H9 (cell line): ENCODE results near the gene C5orf58. TPM values are rescaled to one million over a fixed set of nuclear protein-coding genes. Genes with fewer than 3 reads are reported as not detected.

Experiments
- DNase-seq: peaks from one replicate; pipeline ENCODE4 v3.0.0-alpha.2; 2017
- H2AFZ ChIP-seq: one replicate; pipeline ENCODE4 v1.6.1; 2013; ENCODE audit warnings: mild to moderate bottlenecking, low read length, control low read depth, moderate library complexity
- H2AK5ac ChIP-seq: 2 replicates; pipeline ENCODE4 v1.6.1; 2013; ENCODE audit warnings: low read length, control low read depth, mixed read lengths; ENCODE audit not compliant: insufficient read length
- H2BK120ac ChIP-seq: one replicate; pipeline ENCODE4 v1.6.1; 2013; ENCODE audit warnings: low read depth, mild to moderate bottlenecking, low read length, control low read depth, inconsistent platforms; ENCODE audit not compliant: poor library complexity, severe bottlenecking
- H2BK12ac ChIP-seq: 2 replicates; pipeline ENCODE4 v1.6.1; 2013; ENCODE audit warnings: low read length, control low read depth, mixed read lengths, low read depth; ENCODE audit not compliant: insufficient read length
- H2BK15ac ChIP-seq: 2 replicates; pipeline ENCODE4 v1.6.1; 2013; ENCODE audit warnings: low read depth, low read length, control low read depth
- H2BK20ac ChIP-seq: one replicate; pipeline ENCODE4 v1.6.1; 2013; ENCODE audit warnings: low read depth, mild to moderate bottlenecking, low read length, control low read depth, inconsistent platforms; ENCODE audit not compliant: poor library complexity, severe bottlenecking
- H2BK5ac ChIP-seq: 2 replicates; pipeline ENCODE4 v1.6.1; 2013; ENCODE audit warnings: low read length, control low read depth, mixed read lengths; ENCODE audit not compliant: insufficient read length
- H3K14ac ChIP-seq: 2 replicates; pipeline ENCODE4 v1.6.1; 2013; ENCODE audit warnings: low read length, control low read depth; ENCODE audit not compliant: insufficient read depth
- H3K18ac ChIP-seq: 2 replicates; pipeline ENCODE4 v1.6.1; 2013; ENCODE audit warnings: low read depth, mild to moderate bottlenecking, mixed read lengths, low read length, control low read depth; ENCODE audit not compliant: insufficient read length
- H3K23ac ChIP-seq: 2 replicates; pipeline ENCODE4 v1.6.1; 2013; ENCODE audit warnings: low read length, control low read depth, mixed read lengths, low read depth; ENCODE audit not compliant: insufficient read length
- H3K23me2 ChIP-seq: 2 replicates; pipeline ENCODE4 v1.6.1; 2013; ENCODE audit warnings: low read depth, mild to moderate bottlenecking, mixed read lengths, low read length, control low read depth; ENCODE audit not compliant: insufficient read length, poor library complexity, severe bottlenecking
- H3K27ac ChIP-seq: 2 replicates; pipeline ENCODE4 v1.5.1; 2013; ENCODE audit warnings: low read length, control low read depth, mixed read lengths, low read depth; ENCODE audit not compliant: insufficient read length
- H3K27me3 ChIP-seq: 2 replicates; pipeline ENCODE4 v1.6.1; 2013; ENCODE audit warnings: low read length, control low read depth, inconsistent platforms; ENCODE audit not compliant: insufficient read depth
- H3K4ac ChIP-seq: 2 replicates; pipeline ENCODE4 v1.6.1; 2013; ENCODE audit warnings: low read depth, mild to moderate bottlenecking, control low read depth, inconsistent platforms, low read length, moderate library complexity
- H3K4me1 ChIP-seq: 2 replicates; pipeline ENCODE4 v1.6.1; 2013; ENCODE audit warnings: low read length, control low read depth, inconsistent platforms; ENCODE audit not compliant: insufficient read depth
- H3K4me2 ChIP-seq: 2 replicates; pipeline ENCODE4 v1.6.1; 2013; ENCODE audit warnings: low read length, control low read depth, mixed read lengths; ENCODE audit not compliant: insufficient read length, insufficient read depth
- H3K56ac ChIP-seq: 2 replicates; pipeline ENCODE4 v1.6.1; 2013; ENCODE audit warnings: low read depth, mild to moderate bottlenecking, mixed read lengths, low read length, control low read depth; ENCODE audit not compliant: insufficient read length
- H3K79me1 ChIP-seq: 2 replicates; pipeline ENCODE4 v1.6.1; 2013; ENCODE audit warnings: low read depth, mild to moderate bottlenecking, moderate library complexity, low read length, control low read depth, inconsistent platforms; ENCODE audit not compliant: insufficient read depth, poor library complexity, severe bottlenecking
- H3K79me2 ChIP-seq: 2 replicates; pipeline ENCODE4 v1.6.1; 2013; ENCODE audit warnings: low read length, control low read depth, inconsistent platforms; ENCODE audit not compliant: insufficient read depth
- H3K9ac ChIP-seq: 2 replicates; pipeline ENCODE4 v1.6.1; 2013; ENCODE audit warnings: low read length, control low read depth, mixed read lengths; ENCODE audit not compliant: insufficient read length; ENCODE audit errors: extremely low read depth
- H3K9me3 ChIP-seq: one replicate; pipeline ENCODE4 v1.6.1; 2013; ENCODE audit warnings: low read depth, low read length, inconsistent platforms; ENCODE audit not compliant: control insufficient read depth
- H3T11ph ChIP-seq: one replicate; pipeline ENCODE4 v1.6.1; 2013; ENCODE audit warnings: mild to moderate bottlenecking, low read length, control low read depth, inconsistent platforms
- H4K20me1 ChIP-seq: one replicate; pipeline ENCODE4 v1.6.1; 2013; ENCODE audit not compliant: control insufficient read depth, insufficient read length, insufficient read depth
- H4K5ac ChIP-seq: 2 replicates; pipeline ENCODE4 v1.6.1; 2013; ENCODE audit warnings: low read depth, mild to moderate bottlenecking, mixed read lengths, low read length, control low read depth; ENCODE audit not compliant: insufficient read length
- H4K8ac ChIP-seq: replicated peaks from 2 replicates; pipeline ENCODE4 v1.6.1; 2013; ENCODE audit warnings: low read length, control low read depth, mixed read lengths, low read depth; ENCODE audit not compliant: insufficient read length
- H4K91ac ChIP-seq: 2 replicates; pipeline ENCODE4 v1.6.1; 2013; ENCODE audit warnings: low read depth, mild to moderate bottlenecking, moderate library complexity, mixed read lengths, low read length, control low read depth; ENCODE audit not compliant: insufficient read length
- H3K27ac Mint-ChIP-seq, 3 experiments: 2 replicates in 2 of 3; 3 replicates in 1 of 3; pipeline ENCODE4 v1.8.0; 2020 to 2021; ENCODE audit warnings: mixed read lengths in 3 of 3, mild to moderate bottlenecking in 1 of 3, moderate library complexity in 1 of 3
- H3K27me3 Mint-ChIP-seq: 2 replicates; pipeline ENCODE4 v1.8.0; 2021; ENCODE audit warnings: low read depth, mild to moderate bottlenecking, moderate library complexity, mixed read lengths
- H3K36me3 Mint-ChIP-seq, 3 experiments: 2 replicates in 2 of 3; 3 replicates in 1 of 3; pipeline ENCODE4 v1.8.0; 2020 to 2021; ENCODE audit warnings: low read depth in 3 of 3, mixed read lengths in 3 of 3; ENCODE audit not compliant: insufficient read depth in 1 of 3
- H3K4me1 Mint-ChIP-seq, 2 experiments: 2 replicates each; pipeline ENCODE4 v1.8.0; 2020; ENCODE audit warnings: mixed read lengths in 2 of 2
- H3K4me3 Mint-ChIP-seq, 2 experiments: 2 replicates in 1 of 2; 3 replicates in 1 of 2; pipeline ENCODE4 v1.8.0; 2020 to 2021; ENCODE audit warnings: mild to moderate bottlenecking in 2 of 2, mixed read lengths in 2 of 2, moderate library complexity in 1 of 2
- H3K9me3 Mint-ChIP-seq, 2 experiments: 2 replicates in 1 of 2; 3 replicates in 1 of 2; pipeline ENCODE4 v1.8.0; 2020; ENCODE audit warnings: mild to moderate bottlenecking in 2 of 2, mixed read lengths in 2 of 2, moderate library complexity in 1 of 2
- WGBS: extraction: QIAGEN DNeasy Blood & Tissue Kit; methylation state at CpG from one replicate; pipeline ENCODE4 v1.1.7; 2013; ENCODE audit warnings: missing lambda C conversion rate, low lambda C conversion rate, mixed read lengths; ENCODE audit not compliant: insufficient read length; ENCODE audit errors: extremely low coverage; 5-methylcytosine and 5-hydroxymethylcytosine counted together
- total RNA-seq: library from RNA; stranded (reverse); gene quantifications from 2 replicates; pipeline ENCODE4 v1.2.1, GENCODE V29; 2021
- TF ChIP-seq, protein P1 (sequence below): fragments of 200-600 bp; sonication (generic); conservative IDR thresholded peaks from 3 replicates; pipeline ENCODE4 v1.8.0; 2021; ENCODE audit warnings: antibody characterized with exemption, mild to moderate bottlenecking

C5orf58 gene
- total RNA-seq, 1 experiment from 2014 or later = 0.90 TPM

- Histone ChIP-seq H2BK15ac (no peak overlapping the region), H2BK20ac (no peak overlapping the region), H3T11ph (no peak overlapping the region), H3K4me1 (peaks cover 8% of the 10 kb centered on the region; the same call in 1 of the 2 replicates), H3K56ac (no peak overlapping the region), H3K79me2 (no peaks in the 10 kb centered on the region), H3K4ac (no peak overlapping the region), H4K20me1 (no peaks in the 10 kb centered on the region), H3K27ac (no peak overlapping the region), H3K23me2 (no peaks in the 10 kb centered on the region), H4K8ac (no peak overlapping the region), H4K91ac (no peak overlapping the region), H2BK120ac (no peak overlapping the region), H3K9ac (no peak overlapping the region), H2BK12ac (no peak overlapping the region), H3K79me1 (no peaks in the 10 kb centered on the region), H2BK5ac (no peak overlapping the region), H2AK5ac (no peak overlapping the region), H3K27me3 (no peaks in the 10 kb centered on the region), H3K23ac (no peak overlapping the region), H3K14ac (no peak overlapping the region), H2AFZ (no peak overlapping the region), H4K5ac (no peak overlapping the region), H3K9me3 (no peaks in the 10 kb centered on the region), H3K18ac (no peak overlapping the region), H3K4me2 (no peak overlapping the region)
- H3K27me3 Mint-ChIP-seq = peaks cover 10% of the 10 kb centered on the region
- no peaks in the 10 kb centered on the region for H3K36me3 Mint-ChIP-seq
- H3K9me3 Mint-ChIP-seq = no peaks in the 10 kb centered on the region
- TF ChIP-seq, protein P1, sequence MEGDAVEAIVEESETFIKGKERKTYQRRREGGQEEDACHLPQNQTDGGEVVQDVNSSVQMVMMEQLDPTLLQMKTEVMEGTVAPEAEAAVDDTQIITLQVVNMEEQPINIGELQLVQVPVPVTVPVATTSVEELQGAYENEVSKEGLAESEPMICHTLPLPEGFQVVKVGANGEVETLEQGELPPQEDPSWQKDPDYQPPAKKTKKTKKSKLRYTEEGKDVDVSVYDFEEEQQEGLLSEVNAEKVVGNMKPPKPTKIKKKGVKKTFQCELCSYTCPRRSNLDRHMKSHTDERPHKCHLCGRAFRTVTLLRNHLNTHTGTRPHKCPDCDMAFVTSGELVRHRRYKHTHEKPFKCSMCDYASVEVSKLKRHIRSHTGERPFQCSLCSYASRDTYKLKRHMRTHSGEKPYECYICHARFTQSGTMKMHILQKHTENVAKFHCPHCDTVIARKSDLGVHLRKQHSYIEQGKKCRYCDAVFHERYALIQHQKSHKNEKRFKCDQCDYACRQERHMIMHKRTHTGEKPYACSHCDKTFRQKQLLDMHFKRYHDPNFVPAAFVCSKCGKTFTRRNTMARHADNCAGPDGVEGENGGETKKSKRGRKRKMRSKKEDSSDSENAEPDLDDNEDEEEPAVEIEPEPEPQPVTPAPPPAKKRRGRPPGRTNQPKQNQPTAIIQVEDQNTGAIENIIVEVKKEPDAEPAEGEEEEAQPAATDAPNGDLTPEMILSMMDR = no peak
- H3K27ac Mint-ChIP-seq = no peak overlapping the region
- WGBS = no CpG with 5 or more reads among the region's 4 CpGs
- peaks cover 51 to 66% of the 10 kb centered on the region in 2 experiments for H3K4me1 Mint-ChIP-seq
- DNase-seq = no peak
- H3K4me3 Mint-ChIP-seq = no peak overlapping the region
Observed at GRCh38 chr5:170263906-170264305, 31.1 kb downstream of the C5orf58 start.
